Adrenal gland (tissue), 12 donors: ENCODE results near the gene GTF2IRD1. TPM values are rescaled to one million over a fixed set of nuclear protein-coding genes. Genes with fewer than 3 reads are reported as not detected.

ENCODE experiments used
- DNase-seq, 7 donors: peaks; one replicate each; pipeline ENCODE4 v3.0.0-alpha.2; 2019 to 2020
- H3K27ac ChIP-seq, 5 donors: fragments of 200-600 bp; sonication (generic) in 4 of 5; 1 replicate in 3 of 5; 2 replicates in 2 of 5; pipeline versions ENCODE4 v1.5.1 to v1.8.0; 2016 to 2020; ENCODE audit warnings: mild to moderate bottlenecking in 1 of 5
- H3K27me3 ChIP-seq: fragments of 200-600 bp; 2 replicates; pipeline ENCODE4 v1.8.0; 2021
- H3K36me3 ChIP-seq, 2 donors: fragments of 200-600 bp; replicated peaks in 1 of 2; 1 replicate in 1 of 2; 2 replicates in 1 of 2; pipeline versions ENCODE4 v1.5.1 to v1.8.0; 2018 to 2022
- H3K4me1 ChIP-seq, 2 donors: fragments of 200-600 bp; replicated peaks in 1 of 2; 1 replicate in 1 of 2; 2 replicates in 1 of 2; pipeline versions ENCODE4 v1.5.1 to v1.8.0; 2018 to 2021
- H3K4me3 ChIP-seq, 4 donors: fragments of 200-600 bp; sonication (generic) in 3 of 4; one replicate each; pipeline ENCODE4 v1.5.1; 2016 to 2018
- H3K9me3 ChIP-seq, 3 donors: fragments of 200-600 bp; sonication (generic) in 1 of 3; replicated peaks in 1 of 3; 1 replicate in 2 of 3; 2 replicates in 1 of 3; pipeline versions ENCODE4 v1.5.1 to v1.8.0; 2016 to 2021
- CTCF ChIP-seq, 6 experiments: fragments of 450-650 bp in 4 of 6; fragments of 200-600 bp in 2 of 6; sonication (generic) in 1 of 6; IDR thresholded peaks; 1 replicate in 5 of 6; 2 replicates in 1 of 6; pipeline versions ENCODE4 v1.5.1 to v1.8.0; 2016 to 2021; ENCODE audit warnings: antibody characterized with exemption in 6 of 6, mild to moderate bottlenecking in 2 of 6, moderate library complexity in 1 of 6
- POLR2A ChIP-seq, 2 donors: fragments of 450-650 bp; IDR thresholded peaks; one replicate each; pipeline ENCODE4 v1.6.1; 2017; ENCODE audit warnings: antibody characterized with exemption in 2 of 2, mild to moderate bottlenecking in 2 of 2, moderate library complexity in 1 of 2
- WGBS, 4 donors: extraction: QIAGEN DNeasy Blood & Tissue Kit in 2 of 4; methylation state at CpG; one replicate each; pipeline versions ENCODE4 v1.1.5 to v1.1.7; 2013 to 2017; 5-methylcytosine and 5-hydroxymethylcytosine counted together
- intact Hi-C, 2 donors: fragments of 100-400 bp; cut with DNase I; formaldehyde crosslinking; loops; one replicate each; pipeline versions ENCODE4 v1.14.1 to v1.15.0; 2022 to 2023
- polyA plus RNA-seq, 3 donors: library from polyadenylated mRNA; stranded (reverse); fragments of 200-250 nt in 2 of 3; fragments of 350-450 nt in 1 of 3; fragmentation: Illumina TruSeq in 1 of 3; extraction: RNeasy Lipid Tissue Mini Kit (QIAGEN cat#74804) in 1 of 3; gene quantifications; one replicate each; pipeline ENCODE4 v1.2.3, GENCODE V29; 2013 to 2014
- total RNA-seq, 9 donors: library from RNA; depleted of rRNA in 4 of 9; stranded (reverse); fragments of >200 nt in 4 of 9; fragments of 120-200 nt in 1 of 9; fragmentation: NEBNext Ultra II Directional in 1 of 9; extraction: Animal tissue kit (Norgen Biotek cat#: 25700) in 1 of 9; gene quantifications; one replicate each; pipeline versions ENCODE4 v1.1.0 to v1.2.4, GENCODE V29; 2013 to 2023
- donor health status: healthy with polysubstance abuse.
- donor health status: Bipolar disorder and iron deficiency.
- donor health status: DM: yes; HTN: yes; CAD: no.
- donor health status: DM: no; HTN: no; CAD: no.
- donor health status: DM: no; HTN: no; CAD: no.
- donor health status: DM: yes; HTN: yes; CAD: no.

The GTF2IRD1 gene
- total and polyA plus RNA-seq, 12 donors, result 7.4 to 41.3 (median 25.2) TPM

GRCh38 chr7:74441801-74442200 lies 11.9 kb upstream of the GTF2IRD1 start:
- no peak for DNase-seq
- Histone ChIP-seq H3K36me3 (no peaks in the 10 kb centered on the region), H3K4me1 (no peaks in the 10 kb centered on the region), H3K27me3 (no peaks in the 10 kb centered on the region), H3K27ac (no peak overlapping the region), H3K4me3 (no peak overlapping the region), H3K9me3 (no peaks in the 10 kb centered on the region)
- intact Hi-C loops, result loop anchor here in 1 of 2 donors (10.0 kb wide), 2 partner anchors 63 to 123 kb away; no protein-coding TSS in a partner anchor
- TF ChIP-seq CTCF (IDR thresholded peaks at IDR 0.05), result no peak
- no peak for TF ChIP-seq POLR2A (IDR thresholded peaks at IDR 0.05)
- WGBS, 4 donors, result 66 to 81% (median 77%) methylated on average over 9 to 10 of the region's 10 CpGs

- Histone ChIP-seq H3K27ac (no peak overlapping the region), H3K9me3 (no peaks in the 10 kb centered on the region), H3K4me1 (no peaks in the 10 kb centered on the region), H3K27me3 (no peaks in the 10 kb centered on the region), H3K4me3 (no peak overlapping the region), H3K36me3 (no peaks in the 10 kb centered on the region)
- intact Hi-C loops, result loop anchor here in 1 of 2 donors (10.0 kb wide), 2 partner anchors 61 to 121 kb away; no protein-coding TSS in a partner anchor
- DNase-seq, result no peak
- 74 to 83% (median 77%) methylated on average over 21 of the region's 21 CpGs for WGBS, 4 donors
- TF ChIP-seq POLR2A (IDR thresholded peaks at IDR 0.05), result no peak
- no peak for TF ChIP-seq CTCF (IDR thresholded peaks at IDR 0.05)
These were observed 10.0 kb upstream of the GTF2IRD1 start for GRCh38 chr7:74443543-74444247.

- Histone ChIP-seq H3K4me1 (peaks cover 5 to 8% of the 10 kb centered on the region in 2 donors), H3K9me3 (no peaks in the 10 kb centered on the region), H3K27ac (no peak overlapping the region), H3K36me3 (no peaks in the 10 kb centered on the region), H3K27me3 (no peaks in the 10 kb centered on the region), H3K4me3 (no peak overlapping the region)
- no peak for TF ChIP-seq POLR2A (IDR thresholded peaks at IDR 0.05)
- TF ChIP-seq CTCF (IDR thresholded peaks at IDR 0.05), result no peak
- intact Hi-C loops, result loop anchor here in 1 of 2 donors (10.0 kb wide), 2 partner anchors 56 to 116 kb away; no protein-coding TSS in a partner anchor
- WGBS, 4 donors, result 88 to 92% (median 91%) methylated on average over 4 of the region's 4 CpGs
- no peak for DNase-seq
These were observed 4.6 kb upstream of the GTF2IRD1 start for GRCh38 chr7:74449144-74449543.

GRCh38 chr7:74449809-74450397 lies 3.8 kb upstream of the GTF2IRD1 start:
- no peak overlapping the region for H3K27ac ChIP-seq
- no peak overlapping the region for H3K4me3 ChIP-seq
- no peaks in the 10 kb centered on the region for H3K9me3 ChIP-seq
- intact Hi-C loops, result loop anchor here in 1 of 2 donors (10.0 kb wide), 2 partner anchors 55 to 115 kb away; no protein-coding TSS in a partner anchor
- no peaks in the 10 kb centered on the region for H3K27me3 ChIP-seq
- H3K4me1 ChIP-seq, result peaks cover 11 to 12% of the 10 kb centered on the region in 2 donors
- 66 to 76% (median 67%) methylated on average over 12 to 15 of the region's 15 CpGs for WGBS, 4 donors
- TF ChIP-seq POLR2A (IDR thresholded peaks at IDR 0.05), result no peak
- TF ChIP-seq CTCF (IDR thresholded peaks at IDR 0.05), result peak; percentile 69 to 81 (median 74)
- H3K36me3 ChIP-seq, result no peaks in the 10 kb centered on the region
- peak; percentile 48 to 83 (median 66) for DNase-seq
